Esophagus muscularis mucosa (tissue), 4 donors: Measurements from ENCODE around the gene CNPY4. TPM values are rescaled to one million over a fixed set of nuclear protein-coding genes. Genes with fewer than 3 reads are reported as not detected.
A peak's percentile ranks its signal among the peaks of the same experiment; 100 is the strongest.

Source experiments
- DNase-seq: peaks from one replicate; pipeline ENCODE4 v3.0.0-alpha.2; 2017; ENCODE audit errors: extremely low spot score
- H3K27ac ChIP-seq, 4 donors: fragments of 200-600 bp; sonication (generic); replicated peaks in 1 of 4; 1 replicate in 3 of 4; 2 replicates in 1 of 4; pipeline ENCODE4 v1.5.1; 2016 to 2019; ENCODE audit warnings: mild to moderate bottlenecking in 1 of 4
- H3K27me3 ChIP-seq, 4 donors: fragments of 200-600 bp; sonication (generic); one replicate each; pipeline versions ENCODE4 v1.5.1 to v1.6.0; 2016 to 2019
- H3K36me3 ChIP-seq, 4 donors: fragments of 200-600 bp; sonication (generic); one replicate each; pipeline ENCODE4 v1.5.1; 2016 to 2019
- H3K4me1 ChIP-seq, 4 donors: fragments of 200-600 bp; sonication (generic); one replicate each; pipeline ENCODE4 v1.5.1; 2016 to 2019
- H3K4me3 ChIP-seq, 4 donors: fragments of 200-600 bp; sonication (generic); 1 replicate in 2 of 4; 2 replicates in 2 of 4; pipeline ENCODE4 v1.5.1; 2016 to 2019; ENCODE audit warnings: mild to moderate bottlenecking in 4 of 4, moderate library complexity in 1 of 4
- H3K9me3 ChIP-seq, 4 donors: fragments of 200-600 bp; sonication (generic); 1 replicate in 3 of 4; 2 replicates in 1 of 4; pipeline ENCODE4 v1.5.1; 2016 to 2019
- CTCF ChIP-seq, 3 experiments: fragments of 200-600 bp in 2 of 3; fragments of 450-650 bp in 1 of 3; sonication (generic) in 2 of 3; IDR thresholded peaks; one replicate each; pipeline ENCODE4 v1.5.1; 2017 to 2019; ENCODE audit warnings: antibody characterized with exemption in 3 of 3, mild to moderate bottlenecking in 2 of 3, moderate library complexity in 1 of 3
- EP300 ChIP-seq: sonication (generic); formaldehyde crosslinking; IDR thresholded peaks from one replicate; pipeline ENCODE4 v1.6.1; 2017; ENCODE audit warnings: antibody characterized with exemption
- POLR2A ChIP-seq: fragments of 450-650 bp; IDR thresholded peaks from one replicate; pipeline ENCODE4 v1.6.1; 2017; ENCODE audit warnings: antibody characterized with exemption, moderate library complexity, mild to moderate bottlenecking, low read depth
- POLR2AphosphoS5 ChIP-seq, 2 donors: sonication (generic); formaldehyde crosslinking; IDR thresholded peaks; one replicate each; pipeline ENCODE4 v1.6.1; 2017; ENCODE audit warnings: antibody characterized with exemption in 2 of 2
- WGBS: methylation state at CpG from one replicate; pipeline ENCODE4 v1.1.5; 2018; 5-methylcytosine and 5-hydroxymethylcytosine counted together
- intact Hi-C: fragments of 100-400 bp; cut with DNase I; formaldehyde crosslinking; loops from one replicate; pipeline ENCODE4 v1.15.1; 2023
- total RNA-seq, 4 donors: library from RNA; depleted of rRNA; stranded (reverse); fragments of >200 nt; gene quantifications; one replicate each; pipeline versions ENCODE4 v1.1.0 to v1.2.1, GENCODE V29; 2016

CNPY4 gene
- total RNA-seq, 4 donors from 2014 or later, result 8.3 to 16.2 (median 13.3) TPM

- H3K4me1 ChIP-seq, result peaks cover 20 to 39% (median 31%) of the 10 kb centered on the region in 4 donors
- no peaks in the 10 kb centered on the region for H3K27me3 ChIP-seq
- H3K9me3 ChIP-seq, result no peaks in the 10 kb centered on the region
- H3K4me3 ChIP-seq, result peak overlapping the region; percentile 68 to 87 (median 76)
- no peak for TF ChIP-seq CTCF (IDR thresholded peaks at IDR 0.05)
- no peak for TF ChIP-seq POLR2A
- TF ChIP-seq EP300, result no peak
- TF ChIP-seq POLR2AphosphoS5 (IDR thresholded peaks at IDR 0.05), result no peak
- intact Hi-C loops, result no loop called here
- peak overlapping the region; percentile 76 to 87 (median 85) for H3K27ac ChIP-seq
- peaks cover 0 to 31% (median 12%) of the 10 kb centered on the region in 4 donors for H3K36me3 ChIP-seq
- no peak for DNase-seq
- 38% methylated on average over 1 of the region's 1 CpG for WGBS
These were observed 1.3 kb downstream of the CNPY4 start for GRCh38 chr7:100120733-100121036.

DNA sequence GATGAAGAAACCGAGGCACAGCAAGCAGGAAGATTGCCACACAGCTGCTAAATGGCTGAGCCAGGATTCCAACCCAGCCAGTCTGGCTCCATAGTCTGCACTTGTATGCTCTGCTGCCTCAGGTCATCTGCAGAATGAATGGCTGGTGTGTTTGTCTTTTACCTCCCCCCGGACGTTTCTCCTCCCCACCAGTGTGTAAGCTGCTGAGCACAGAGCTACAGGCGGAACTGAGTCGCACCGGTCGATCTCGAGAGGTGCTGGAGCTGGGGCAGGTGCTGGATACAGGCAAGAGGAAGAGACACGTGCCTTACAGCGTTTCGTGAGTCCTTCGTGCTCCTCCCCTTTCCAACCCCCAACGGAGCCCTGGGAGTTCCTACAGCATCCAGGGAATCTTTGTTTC is 2.6 kb downstream of the CNPY4 start:
- 79% methylated on average over 13 of the region's 13 CpGs for WGBS
- H3K27ac ChIP-seq, result no peak overlapping the region
- no peaks in the 10 kb centered on the region for H3K27me3 ChIP-seq
- H3K4me3 ChIP-seq, result no peak overlapping the region
- H3K36me3 ChIP-seq, result peaks cover 0 to 31% (median 12%) of the 10 kb centered on the region in 4 donors
- no peaks in the 10 kb centered on the region for H3K9me3 ChIP-seq
- intact Hi-C loops, result no loop called here
- TF ChIP-seq POLR2A (no peak), CTCF (IDR thresholded peaks at IDR 0.05) (no peak), EP300 (no peak), POLR2AphosphoS5 (IDR thresholded peaks at IDR 0.05) (no peak)
- no peak for DNase-seq
- peaks cover 28 to 48% (median 39%) of the 10 kb centered on the region in 4 donors for H3K4me1 ChIP-seq

GRCh38 chr7:100122568-100122967 is 3.1 kb downstream of the CNPY4 start:
- no peak for DNase-seq
- 92% methylated on average over 1 of the region's 1 CpG for WGBS
- Histone ChIP-seq H3K27me3 (no peaks in the 10 kb centered on the region), H3K4me1 (peaks cover 28 to 49% (median 41%) of the 10 kb centered on the region in 4 donors), H3K27ac (no peak overlapping the region), H3K9me3 (no peaks in the 10 kb centered on the region), H3K4me3 (no peak overlapping the region), H3K36me3 (peaks cover 0 to 31% (median 12%) of the 10 kb centered on the region in 4 donors)
- TF ChIP-seq EP300, result no peak
- TF ChIP-seq POLR2A, result no peak
- TF ChIP-seq POLR2AphosphoS5 (IDR thresholded peaks at IDR 0.05), result no peak
- no peak for TF ChIP-seq CTCF (IDR thresholded peaks at IDR 0.05)
- intact Hi-C loops, result no loop called here

DNA sequence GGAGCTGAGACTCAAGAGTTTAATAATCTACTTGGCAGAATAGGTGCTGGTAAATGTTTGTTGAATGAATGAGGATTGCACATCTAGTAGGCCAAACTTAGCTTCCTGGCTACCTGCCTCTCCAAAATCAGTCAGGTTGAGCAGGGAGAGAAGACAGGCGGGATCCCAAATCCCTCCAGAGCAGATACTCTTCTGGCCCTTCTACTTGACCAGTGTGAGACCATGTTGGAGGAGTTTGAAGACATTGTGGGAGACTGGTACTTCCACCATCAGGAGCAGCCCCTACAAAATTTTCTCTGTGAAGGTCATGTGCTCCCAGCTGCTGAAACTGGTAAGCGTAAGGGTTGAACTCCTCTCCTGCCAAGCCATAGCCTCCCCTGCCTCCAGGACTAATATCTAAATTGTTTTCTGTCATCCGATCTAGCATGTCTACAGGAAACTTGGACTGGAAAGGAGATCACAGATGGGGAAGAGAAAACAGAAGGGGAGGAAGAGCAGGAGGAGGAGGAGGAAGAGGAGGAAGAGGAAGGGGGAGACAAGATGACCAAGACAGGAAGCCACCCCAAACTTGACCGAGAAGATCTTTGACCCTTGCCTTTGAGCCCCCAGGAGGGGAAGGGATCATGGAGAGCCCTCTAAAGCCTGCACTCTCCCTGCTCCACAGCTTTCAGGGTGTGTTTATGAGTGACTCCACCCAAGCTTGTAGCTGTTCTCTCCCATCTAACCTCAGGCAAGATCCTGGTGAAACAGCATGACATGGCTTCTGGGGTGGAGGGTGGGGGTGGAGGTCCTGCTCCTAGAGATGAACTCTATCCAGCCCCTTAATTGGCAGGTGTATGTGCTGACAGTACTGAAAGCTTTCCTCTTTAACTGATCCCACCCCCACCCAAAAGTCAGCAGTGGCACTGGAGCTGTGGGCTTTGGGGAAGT is 5.1 kb downstream of the CNPY4 start:
- WGBS, result 74% methylated on average over 4 of the region's 4 CpGs
- TF ChIP-seq CTCF (IDR thresholded peaks at IDR 0.05), result no peak
- no peaks in the 10 kb centered on the region for H3K27me3 ChIP-seq
- intact Hi-C loops, result loop anchor here (5.0 kb wide), 2 partner anchors 42 to 132 kb away; partner anchors contain the start of gene ZNF3
- H3K9me3 ChIP-seq, result no peaks in the 10 kb centered on the region
- no peak overlapping the region for H3K27ac ChIP-seq
- peaks cover 25 to 47% (median 40%) of the 10 kb centered on the region in 4 donors for H3K4me1 ChIP-seq
- peaks cover 0 to 31% (median 12%) of the 10 kb centered on the region in 4 donors for H3K36me3 ChIP-seq
- no peak overlapping the region for H3K4me3 ChIP-seq
- no peak for DNase-seq
